NOMO-1 treated with dmso at 0.1 percent for 144 hours (cell line): ENCODE measurements around the gene TGM2.

Experiments used
- DNase-seq: peaks from one replicate; lab custom pipeline; 2025; ENCODE audit not compliant: unreplicated experiment; lab: John Stamatoyannopoulos, UW

The TGM2 gene

GRCh38 chr20:38199501-38200390, 34.7 kb upstream of the TGM2 start:
- DNase-seq = no peak

- DNase-seq = no peak
These were observed 33.3 kb upstream of the TGM2 start for GRCh38 chr20:38198238-38198861.

- DNase-seq = no peak
These were observed 32.5 kb upstream of the TGM2 start for GRCh38 chr20:38197619-38198018.

GRCh38 chr20:38197217-38197616, 32.1 kb upstream of the TGM2 start:
- no peak for DNase-seq

GRCh38 chr20:38196592-38196991, 31.5 kb upstream of the TGM2 start:
- peak; percentile 76 for DNase-seq

GRCh38 chr20:38196076-38196475, 31.0 kb upstream of the TGM2 start:
- DNase-seq = no peak

GRCh38 chr20:38195521-38195920, 30.5 kb upstream of the TGM2 start:
- no peak for DNase-seq

- DNase-seq = no peak
These were observed 30.0 kb upstream of the TGM2 start for GRCh38 chr20:38194971-38195504.

GRCh38 chr20:38193586-38194105, 28.6 kb upstream of the TGM2 start:
- DNase-seq = no peak

- no peak for DNase-seq
These were observed 27.3 kb upstream of the TGM2 start for GRCh38 chr20:38192323-38192885.

- DNase-seq = no peak
These were observed 26.6 kb upstream of the TGM2 start for GRCh38 chr20:38191654-38192053.

- no peak for DNase-seq
These were observed 25.9 kb upstream of the TGM2 start for GRCh38 chr20:38190936-38191371.

- DNase-seq = no peak
These were observed 25.1 kb upstream of the TGM2 start for GRCh38 chr20:38190166-38190565.

- DNase-seq = peak; percentile 50
These were observed 22.4 kb upstream of the TGM2 start for GRCh38 chr20:38187517-38187916.

- no peak for DNase-seq
These were observed 21.7 kb upstream of the TGM2 start for GRCh38 chr20:38186788-38187221.

- DNase-seq = no peak
These were observed 19.0 kb upstream of the TGM2 start for GRCh38 chr20:38184101-38184500.

GRCh38 chr20:38181971-38182370, 16.9 kb upstream of the TGM2 start:
- no peak for DNase-seq

- no peak for DNase-seq
These were observed 16.2 kb upstream of the TGM2 start for GRCh38 chr20:38181207-38181801.

- no peak for DNase-seq
These were observed 15.7 kb upstream of the TGM2 start for GRCh38 chr20:38180781-38181180.

GRCh38 chr20:38179846-38180245, 14.8 kb upstream of the TGM2 start:
- no peak for DNase-seq

- no peak for DNase-seq
These were observed 13.5 kb upstream of the TGM2 start for GRCh38 chr20:38178581-38178980.
